Stimulated activated CD4-positive, alpha-beta T cell treated with anti-CD3 and anti-CD28 coated beads, Interleukin-1b, Interleukin-23, amount 100 ng/mL, for 1 hour (primary cell): Measurements from ENCODE around the gene NAIP.
"Not testable (repeated sequence)": the region's sequence is repeated elsewhere in the genome, so short reads cannot be mapped to it uniquely, and the experiment has no call there.

Experiments used
- DNase-seq, 2 donors: peaks; one replicate each; pipeline ENCODE4 v3.0.0-alpha.2; 2020; ENCODE audit warnings: low read depth in 2 of 2

Gene NAIP

DNA sequence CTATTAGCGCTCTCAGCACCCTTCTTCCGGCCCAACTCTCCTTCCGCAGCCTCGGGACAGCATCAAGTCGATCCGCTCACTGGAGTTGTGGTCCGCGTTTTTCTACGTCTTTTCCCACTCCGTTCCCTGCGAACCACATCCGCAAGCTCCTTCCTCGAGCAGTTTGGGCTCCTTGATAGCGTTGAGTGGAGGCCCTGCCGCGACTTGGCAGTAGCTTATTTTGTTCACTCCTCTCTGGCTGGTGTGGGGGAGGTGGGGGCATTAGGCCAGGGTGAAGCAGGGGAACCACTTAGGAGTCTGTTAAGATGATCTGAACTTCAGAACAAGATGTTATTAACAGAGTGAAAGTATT lies 100.0 kb downstream of the NAIP start:
- DNase-seq, result not testable (repeated sequence)
